Measurements from ENCODE around the gene SCN2A. TPM values are rescaled to one million over a fixed set of nuclear protein-coding genes. Genes with fewer than 3 reads are reported as not detected.

The SCN2A gene
- total RNA-seq (2014; rRNA removed; shearing (Covaris generic)), result 0.05 TPM in 1 of 2 replicates, not detected in the other

DNA sequence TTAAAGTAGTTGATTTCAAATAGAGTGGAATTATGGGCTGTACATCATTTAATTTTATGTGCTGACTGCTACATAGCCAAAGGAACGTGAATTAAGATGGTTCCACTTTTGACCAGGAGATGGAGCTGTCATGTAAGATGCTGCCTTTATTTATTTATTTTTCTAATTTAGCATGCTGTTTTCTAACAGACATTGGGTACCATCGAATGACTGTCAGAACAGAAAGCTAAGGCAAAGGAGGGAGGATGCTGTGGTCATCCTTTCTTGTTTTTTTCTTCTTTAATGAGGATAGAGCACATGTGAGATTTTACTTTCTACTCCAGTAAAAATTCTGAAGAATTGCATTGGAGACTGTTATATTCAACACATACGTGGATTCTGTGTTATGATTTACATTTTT, at the start of gene SCN2A:
Gene SCN2A, plus strand, starts transcription at position 185 of the 400 bp plus-strand sequence. CDS start 56,410 bp downstream, outside the sequence.
- no peak within 1 kb of the TSS for H3K4me3 ChIP-seq
- no peaks in the 10 kb centered on the region for H3K9me3 ChIP-seq (replicated peaks)
- no peaks in the 10 kb centered on the region for H3K36me3 ChIP-seq
- no peak within 1 kb of the TSS for H3K27ac ChIP-seq
- no peaks in the 10 kb centered on the region; the same call in 1 of the 2 replicates for H3K27me3 ChIP-seq (replicated peaks)
- H3K4me1 ChIP-seq (replicated peaks), result no peaks in the 10 kb centered on the region
- peak in 1 of 2 experiments; percentile 39 for DNase-seq (ENCODE audit: low read depth in 1 of 2, low spot score in 2 of 2)

DNA sequence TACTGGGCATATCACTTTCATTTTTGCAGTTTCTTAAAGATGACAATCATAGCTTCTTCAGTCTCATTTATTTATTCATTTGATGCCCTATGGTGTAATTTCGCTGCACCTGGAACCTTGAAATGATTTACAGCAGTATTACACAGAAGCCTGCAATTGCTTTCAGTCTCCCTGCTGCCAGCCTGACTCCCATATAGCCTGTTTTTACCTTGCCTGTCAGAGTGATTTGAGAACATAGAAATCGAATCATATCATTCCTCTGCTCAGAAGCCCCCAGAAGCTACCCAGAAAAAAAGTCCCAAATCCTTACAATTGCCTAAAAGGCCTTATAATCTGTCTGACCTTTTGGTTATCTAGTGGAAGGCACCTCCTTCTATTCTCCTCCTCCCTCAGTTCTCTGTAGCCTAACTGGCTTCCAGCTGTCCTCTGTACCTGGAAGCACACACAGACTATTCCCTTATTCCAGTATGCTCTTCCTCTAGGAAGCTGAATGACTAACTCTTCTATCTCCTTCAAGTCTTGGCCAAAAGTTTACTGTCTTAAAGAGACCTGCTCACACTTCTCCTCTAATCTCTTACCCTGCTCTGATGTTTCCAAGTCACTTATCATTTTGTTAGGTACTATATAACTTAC, 48.0 kb upstream of the SCN2A start:
- DNase-seq (ENCODE audit: low read depth in 1 of 2, low spot score in 2 of 2), result no peak
- no peaks in the 10 kb centered on the region for H3K9me3 ChIP-seq (replicated peaks)
- H3K4me1 ChIP-seq (replicated peaks), result no peaks in the 10 kb centered on the region
- H3K27me3 ChIP-seq (replicated peaks), result no peaks in the 10 kb centered on the region
- H3K36me3 ChIP-seq, result no peaks in the 10 kb centered on the region
- H3K27ac ChIP-seq, result no peak overlapping the region
- H3K4me3 ChIP-seq, result no peak overlapping the region

DNA sequence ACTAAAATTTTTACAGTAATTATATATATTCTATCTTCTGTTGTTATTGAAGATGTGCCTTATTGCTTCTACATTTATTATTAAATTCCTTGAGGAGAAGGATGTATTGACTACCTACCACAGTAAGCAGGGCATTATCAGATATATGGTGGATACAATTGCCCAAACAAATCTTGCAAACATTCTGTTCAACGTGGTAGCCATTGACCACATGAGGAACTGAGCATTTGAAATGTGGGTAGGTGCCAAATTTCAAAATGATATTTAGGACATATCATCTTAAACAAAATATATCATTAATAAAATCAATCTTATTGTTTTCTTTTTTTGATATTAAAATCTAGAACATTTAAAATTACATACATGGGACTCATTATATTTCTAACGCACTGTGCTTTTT, 46.5 kb upstream of the SCN2A start:
- Histone ChIP-seq H3K27me3 (replicated peaks) (no peaks in the 10 kb centered on the region; the same call in 1 of the 2 replicates), H3K9me3 (replicated peaks) (no peaks in the 10 kb centered on the region), H3K4me1 (replicated peaks) (no peaks in the 10 kb centered on the region), H3K4me3 (no peak overlapping the region), H3K27ac (no peak overlapping the region), H3K36me3 (no peaks in the 10 kb centered on the region)
- no peak for DNase-seq (ENCODE audit: low read depth in 1 of 2, low spot score in 2 of 2)

DNA sequence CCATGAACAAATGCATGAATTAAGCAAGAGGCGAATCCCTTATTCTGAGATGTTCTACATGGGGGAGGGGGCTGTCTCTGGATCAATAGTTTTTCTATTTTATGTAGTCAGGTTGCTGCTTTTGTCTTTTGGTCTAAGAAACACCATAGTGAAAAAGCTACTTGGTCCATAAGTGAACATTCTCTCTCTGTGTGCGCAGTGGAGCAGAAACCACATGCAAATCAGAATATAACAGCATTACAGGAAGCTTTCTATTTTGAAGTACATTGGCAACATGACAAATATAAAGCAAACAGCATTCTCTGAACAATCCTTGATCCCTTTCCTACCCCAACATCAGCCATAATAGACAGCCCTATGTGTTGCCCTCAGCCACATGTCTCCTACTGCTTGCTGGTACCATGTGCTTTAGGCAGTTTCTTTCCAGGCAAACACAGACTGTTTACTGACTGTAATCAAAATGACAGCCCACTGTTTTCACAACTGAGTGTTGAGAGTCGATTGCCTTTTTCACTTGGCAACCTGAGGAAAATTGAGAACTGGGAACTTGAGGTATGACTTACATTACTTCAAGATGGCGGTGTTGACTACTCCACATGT, 45.9 kb upstream of the SCN2A start:
- Histone ChIP-seq H3K27me3 (replicated peaks) (no peaks in the 10 kb centered on the region; the same call in 1 of the 2 replicates), H3K36me3 (no peaks in the 10 kb centered on the region), H3K27ac (no peak overlapping the region), H3K9me3 (replicated peaks) (no peaks in the 10 kb centered on the region), H3K4me3 (no peak overlapping the region), H3K4me1 (replicated peaks) (no peaks in the 10 kb centered on the region)
- DNase-seq (ENCODE audit: low read depth in 1 of 2, low spot score in 2 of 2), result no peak

DNA sequence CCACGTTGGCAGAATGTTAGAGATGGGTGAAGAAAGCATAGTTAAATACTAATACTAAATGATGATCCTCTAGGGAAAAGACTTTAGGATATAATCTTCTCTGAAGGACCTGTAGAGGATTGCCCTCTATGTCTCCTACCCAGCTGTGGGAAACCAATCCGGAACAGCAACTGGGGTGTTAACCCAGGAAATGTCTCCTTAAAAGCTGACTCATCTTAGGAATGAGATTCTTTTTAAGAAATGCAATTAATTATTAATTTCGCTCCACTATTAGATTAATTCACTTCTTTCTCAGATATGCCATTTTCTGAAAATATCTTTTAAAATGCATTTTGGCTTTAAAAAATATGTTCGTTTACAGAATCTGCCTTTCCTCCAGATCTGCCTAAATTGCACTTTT, 42.8 kb upstream of the SCN2A start:
- Histone ChIP-seq H3K4me1 (replicated peaks) (no peaks in the 10 kb centered on the region), H3K9me3 (replicated peaks) (no peaks in the 10 kb centered on the region), H3K36me3 (no peaks in the 10 kb centered on the region), H3K27ac (no peak overlapping the region), H3K4me3 (no peak overlapping the region), H3K27me3 (replicated peaks) (no peaks in the 10 kb centered on the region; the same call in 1 of the 2 replicates)
- DNase-seq (ENCODE audit: low read depth in 1 of 2, low spot score in 2 of 2), result no peak

DNA sequence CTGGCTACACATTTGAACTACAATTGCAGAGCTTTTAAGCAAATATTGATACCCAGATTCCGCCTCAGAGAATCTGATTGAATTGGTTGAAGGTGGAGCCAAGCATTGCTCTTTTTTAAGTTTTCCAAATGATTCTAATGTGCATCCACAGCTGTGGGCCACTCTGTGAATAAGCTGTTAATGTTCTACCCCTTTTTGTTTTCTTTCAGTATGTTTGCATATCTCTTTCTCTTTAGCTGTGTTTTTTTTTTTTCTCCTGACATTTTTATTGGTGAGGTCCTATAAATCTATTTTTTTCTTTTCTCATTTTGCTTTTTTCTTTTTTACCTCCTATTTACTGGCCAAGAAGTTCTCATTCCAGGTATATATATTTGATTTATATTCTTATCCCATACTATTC, 41.9 kb upstream of the SCN2A start:
- no peak overlapping the region for H3K4me3 ChIP-seq
- no peak overlapping the region for H3K27ac ChIP-seq
- H3K36me3 ChIP-seq, result no peaks in the 10 kb centered on the region
- no peak for DNase-seq (ENCODE audit: low read depth in 1 of 2, low spot score in 2 of 2)
- no peaks in the 10 kb centered on the region for H3K4me1 ChIP-seq (replicated peaks)
- H3K9me3 ChIP-seq (replicated peaks), result no peaks in the 10 kb centered on the region
- H3K27me3 ChIP-seq (replicated peaks), result no peaks in the 10 kb centered on the region; the same call in 1 of the 2 replicates

DNA sequence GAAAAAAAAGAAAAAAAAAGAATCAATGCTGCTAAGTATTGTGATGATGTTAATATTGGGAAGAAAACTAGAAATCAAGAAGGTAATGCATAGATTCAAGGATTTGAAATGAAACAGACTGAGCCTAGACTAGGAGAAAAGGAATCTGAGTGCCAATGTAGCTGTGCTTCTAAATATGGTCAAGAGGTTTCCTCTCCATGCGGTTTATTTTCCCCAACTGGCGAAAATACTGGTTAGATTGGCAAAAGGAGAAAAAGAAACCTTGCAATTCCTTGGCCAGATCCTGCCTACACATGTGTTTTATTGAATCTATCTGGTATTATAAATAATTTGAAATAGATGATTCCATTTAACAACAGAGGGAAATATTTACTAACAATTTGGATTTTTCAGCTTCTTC, 41.0 kb upstream of the SCN2A start:
- no peaks in the 10 kb centered on the region; the same call in 1 of the 2 replicates for H3K27me3 ChIP-seq (replicated peaks)
- no peak overlapping the region for H3K4me3 ChIP-seq
- H3K27ac ChIP-seq, result no peak overlapping the region
- H3K4me1 ChIP-seq (replicated peaks), result no peaks in the 10 kb centered on the region
- no peaks in the 10 kb centered on the region for H3K9me3 ChIP-seq (replicated peaks)
- no peaks in the 10 kb centered on the region for H3K36me3 ChIP-seq
- no peak for DNase-seq (ENCODE audit: low read depth in 1 of 2, low spot score in 2 of 2)

DNA sequence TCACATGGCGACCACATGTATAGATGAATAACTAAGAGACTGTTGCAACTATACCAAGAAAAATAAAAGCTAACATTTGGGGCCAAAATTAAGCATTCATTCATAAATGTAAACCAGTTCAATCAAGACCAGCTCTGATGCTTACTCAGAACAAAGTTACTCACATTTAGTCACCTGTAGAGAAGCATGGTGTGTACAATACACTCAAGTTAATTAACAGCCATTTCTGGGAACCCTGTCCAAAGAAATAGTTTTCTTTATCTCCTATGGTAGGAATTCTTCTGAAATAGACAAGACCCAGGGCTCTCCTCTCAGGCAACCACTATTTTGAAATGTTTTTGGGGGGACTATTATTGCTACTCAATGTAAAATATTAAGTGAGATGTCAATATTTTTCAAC, 37.0 kb upstream of the SCN2A start:
- Histone ChIP-seq H3K9me3 (replicated peaks) (no peaks in the 10 kb centered on the region), H3K27me3 (replicated peaks) (no peaks in the 10 kb centered on the region; the same call in 1 of the 2 replicates), H3K36me3 (no peaks in the 10 kb centered on the region), H3K27ac (no peak overlapping the region), H3K4me1 (replicated peaks) (no peaks in the 10 kb centered on the region), H3K4me3 (no peak overlapping the region)
- DNase-seq (ENCODE audit: low read depth in 1 of 2, low spot score in 2 of 2), result no peak

DNA sequence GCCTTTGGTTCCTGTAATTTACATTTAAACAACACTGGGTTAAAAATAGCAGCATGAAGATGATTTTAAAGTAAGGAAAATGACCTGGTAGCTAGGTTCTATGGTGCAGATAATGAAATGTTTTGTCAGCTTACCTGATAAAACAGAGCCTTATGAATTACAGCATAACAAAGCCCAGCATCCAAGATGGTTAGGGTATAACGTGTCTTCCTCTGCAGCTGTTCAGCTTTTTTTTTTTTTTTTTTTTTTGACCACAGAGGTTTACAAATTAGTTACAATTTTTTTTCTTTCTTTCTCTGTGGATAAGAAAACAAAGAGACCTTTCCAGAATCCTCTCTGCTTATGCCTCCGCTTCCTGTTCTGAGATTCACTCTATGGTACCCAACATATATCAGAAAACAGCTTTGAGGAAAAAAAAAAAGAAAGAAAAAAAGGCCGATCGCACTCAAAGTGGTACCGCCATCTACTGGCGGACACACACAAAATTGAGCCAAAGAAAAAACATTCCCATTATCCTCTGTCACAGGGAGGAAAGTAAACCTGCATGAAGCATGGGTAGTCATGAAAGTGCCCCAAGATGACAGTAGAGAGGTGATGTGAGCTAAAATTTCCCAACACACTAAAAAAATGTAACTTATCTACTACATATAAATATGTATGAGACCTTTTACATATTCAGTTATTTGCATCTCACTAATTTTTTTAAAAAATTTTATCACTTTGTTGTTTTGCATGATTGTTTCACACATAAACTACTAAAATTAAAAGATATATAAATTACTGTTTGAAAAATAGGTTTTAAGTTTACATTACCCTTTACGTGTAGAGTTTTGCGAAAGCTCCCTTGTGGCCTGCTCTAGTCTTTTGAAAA, 35.3 kb upstream of the SCN2A start, which contains the start of gene SCN3A:
Gene SCN3A, minus strand, starts transcription at position 362 of the 871 bp plus-strand sequence. CDS start 27,656 bp downstream, outside the sequence.
- Histone ChIP-seq H3K27me3 (replicated peaks) (no peaks in the 10 kb centered on the region; the same call in 1 of the 2 replicates), H3K4me1 (replicated peaks) (no peaks in the 10 kb centered on the region)
- DNase-seq (ENCODE audit: low read depth in 1 of 2, low spot score in 2 of 2), result peak in 1 of 2 experiments; percentile 60

DNA sequence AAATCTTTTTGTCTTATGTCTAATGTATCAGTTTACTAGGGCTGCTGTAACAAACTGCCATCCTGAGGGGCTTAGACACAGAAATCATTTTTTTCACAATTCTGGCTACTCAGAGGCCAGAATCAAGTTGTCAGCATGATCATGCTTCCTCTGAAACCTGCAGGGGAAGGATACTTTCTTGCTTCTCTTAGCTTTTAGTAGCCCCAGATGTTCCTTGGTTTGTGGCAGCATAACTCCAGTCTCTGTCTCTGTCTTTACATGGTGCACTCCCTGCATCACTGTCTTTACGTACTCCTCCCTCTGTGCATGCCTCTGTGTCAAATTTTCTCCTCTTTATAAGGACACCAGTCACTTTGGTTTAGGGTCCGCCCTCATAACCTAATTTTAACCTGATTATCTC, 33.3 kb upstream of the SCN2A start:
- DNase-seq (ENCODE audit: low read depth in 1 of 2, low spot score in 2 of 2), result no peak
- H3K27me3 ChIP-seq (replicated peaks), result no peaks in the 10 kb centered on the region; the same call in 1 of the 2 replicates
- no peaks in the 10 kb centered on the region for H3K36me3 ChIP-seq
- H3K4me3 ChIP-seq, result no peak overlapping the region
- H3K4me1 ChIP-seq (replicated peaks), result no peaks in the 10 kb centered on the region
- no peaks in the 10 kb centered on the region for H3K9me3 ChIP-seq (replicated peaks)
- H3K27ac ChIP-seq, result no peak overlapping the region

More for the DNA sequence above, 35.3 kb upstream of the SCN2A start, which contains the start of gene SCN3A:
- H3K4me3 ChIP-seq, result no peak within 1 kb of the TSS
- no peak within 1 kb of the TSS for H3K27ac ChIP-seq
- no peaks in the 10 kb centered on the region for H3K9me3 ChIP-seq (replicated peaks)
- no peaks in the 10 kb centered on the region for H3K36me3 ChIP-seq

DNA sequence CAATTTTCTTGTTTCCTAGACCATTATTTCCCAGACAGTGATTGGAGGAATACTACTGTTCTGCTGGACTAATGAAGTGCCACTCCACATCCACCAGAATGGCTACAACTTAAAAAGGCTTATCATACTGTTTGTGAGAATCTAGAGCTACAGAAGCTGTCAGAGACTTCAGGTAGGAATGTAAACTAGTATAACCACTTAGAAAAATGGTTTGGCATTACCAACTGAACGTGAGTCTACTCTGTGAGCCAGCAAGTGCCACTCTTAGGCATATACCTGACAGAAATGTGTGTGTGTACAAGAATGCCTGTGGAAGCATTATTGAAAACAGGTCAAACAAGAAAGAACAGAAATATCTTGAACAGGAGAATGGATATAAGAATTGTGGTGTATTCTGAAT, 31.1 kb upstream of the SCN2A start:
- Histone ChIP-seq H3K27me3 (replicated peaks) (no peaks in the 10 kb centered on the region; the same call in 1 of the 2 replicates), H3K27ac (no peak overlapping the region), H3K4me1 (replicated peaks) (no peaks in the 10 kb centered on the region), H3K36me3 (no peaks in the 10 kb centered on the region), H3K4me3 (no peak overlapping the region), H3K9me3 (replicated peaks) (no peaks in the 10 kb centered on the region)
- DNase-seq (ENCODE audit: low read depth in 1 of 2, low spot score in 2 of 2), result no peak

DNA sequence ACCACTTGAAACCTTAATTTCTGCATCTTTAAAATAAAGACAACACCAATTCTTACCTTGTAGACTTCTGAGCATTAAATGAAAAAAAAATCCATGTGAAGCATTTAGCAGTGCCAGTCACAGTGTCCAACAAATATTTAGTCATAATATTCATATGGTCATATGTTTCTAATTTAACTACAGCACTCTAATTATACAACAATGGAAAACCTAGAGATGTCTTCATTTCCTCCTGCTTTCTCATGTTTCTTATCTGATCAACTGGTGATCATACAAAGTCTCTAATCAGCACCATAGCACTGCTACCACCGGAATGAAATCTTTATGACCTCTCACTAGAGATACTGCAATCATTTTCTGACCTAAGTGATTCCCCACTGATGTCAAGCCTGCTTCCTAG, 25.1 kb upstream of the SCN2A start:
- Histone ChIP-seq H3K9me3 (replicated peaks) (no peaks in the 10 kb centered on the region), H3K27ac (no peak overlapping the region), H3K4me1 (replicated peaks) (no peaks in the 10 kb centered on the region), H3K4me3 (no peak overlapping the region), H3K36me3 (no peaks in the 10 kb centered on the region), H3K27me3 (replicated peaks) (no peaks in the 10 kb centered on the region)
- DNase-seq (ENCODE audit: low read depth in 1 of 2, low spot score in 2 of 2), result no peak

DNA sequence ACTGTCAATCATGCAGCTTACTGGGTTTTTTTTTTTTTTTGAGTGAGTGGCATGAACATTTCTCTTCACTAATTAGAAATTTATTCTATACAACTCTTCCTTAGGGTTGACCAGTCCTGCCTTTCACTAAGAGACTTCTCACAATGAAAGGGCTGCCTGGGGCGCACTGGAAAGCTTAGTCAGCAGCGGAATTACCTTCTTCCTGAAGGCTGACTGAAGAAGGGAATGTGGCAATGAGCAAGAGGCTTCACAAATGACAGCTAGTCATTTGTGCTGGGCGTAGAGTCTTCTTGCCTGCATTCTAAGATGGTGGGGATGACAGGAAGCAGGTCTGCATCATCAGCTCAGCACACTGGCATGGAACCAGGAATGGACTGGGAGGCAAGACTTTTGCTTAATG, 19.7 kb upstream of the SCN2A start:
- Histone ChIP-seq H3K9me3 (replicated peaks) (no peaks in the 10 kb centered on the region), H3K36me3 (no peaks in the 10 kb centered on the region), H3K27ac (no peak overlapping the region), H3K4me1 (replicated peaks) (no peaks in the 10 kb centered on the region), H3K4me3 (no peak overlapping the region), H3K27me3 (replicated peaks) (no peaks in the 10 kb centered on the region; the same call in 1 of the 2 replicates)
- no peak for DNase-seq (ENCODE audit: low read depth in 1 of 2, low spot score in 2 of 2)

Measured in SJSA1 (cell line).